HCT116 (cell line): ENCODE measurements around the gene IFT122.

Experiments used
- ATF3 ChIP-seq: IDR thresholded peaks from 2 replicates; pipeline ENCODE4 v1.6.1; 2012
- CTCF ChIP-seq, 3 experiments: fragments of 200-600 bp in 1 of 3; sonication (generic) in 1 of 3; IDR thresholded peaks in 2 of 3; conservative IDR thresholded peaks in 1 of 3; 2 replicates each; pipeline ENCODE4 v1.5.1; 2012 to 2017; ENCODE audit warnings: low read depth in 2 of 3, low read length in 2 of 3, antibody characterized with exemption in 1 of 3, borderline replicate concordance in 1 of 3, control low read depth in 1 of 3, mild to moderate bottlenecking in 1 of 3, mixed read lengths in 1 of 3, mixed run types in 1 of 3, moderate library complexity in 1 of 3; ENCODE audit not compliant: insufficient read depth in 1 of 3
- EZH2 ChIP-seq: fragments of 200-600 bp; sonication (generic); IDR thresholded peaks from 2 replicates; pipeline ENCODE4 v1.6.1; 2017; ENCODE audit warnings: antibody characterized with exemption, mixed run types
- EZH2phosphoT487 ChIP-seq: fragments of 200-600 bp; IDR thresholded peaks from 2 replicates; pipeline ENCODE4 v1.6.1; 2018; ENCODE audit warnings: antibody characterized with exemption, borderline replicate concordance
- FOSL1 ChIP-seq: IDR thresholded peaks from 2 replicates; pipeline ENCODE4 v1.6.1; 2012; ENCODE audit warnings: low read depth
- JUND ChIP-seq: IDR thresholded peaks from 2 replicates; pipeline ENCODE4 v1.6.1; 2012
- POLR2A ChIP-seq: IDR thresholded peaks from 2 replicates; pipeline ENCODE4 v1.7.0; 2011; ENCODE audit warnings: borderline replicate concordance; ENCODE audit not compliant: insufficient read depth, insufficient read length; ENCODE audit errors: extremely low read depth
- POLR2AphosphoS5 ChIP-seq: IDR thresholded peaks from 2 replicates; pipeline ENCODE4 v1.6.1; 2011; ENCODE audit warnings: mild to moderate bottlenecking, low read depth, low read length, moderate library complexity
- RAD21 ChIP-seq: IDR thresholded peaks from 2 replicates; pipeline ENCODE4 v1.6.1; 2012; ENCODE audit warnings: low read depth, mild to moderate bottlenecking
- REST ChIP-seq: IDR thresholded peaks from 2 replicates; pipeline ENCODE4 v1.6.1; 2012; ENCODE audit warnings: low read depth
- SIN3A ChIP-seq: IDR thresholded peaks from 2 replicates; pipeline ENCODE4 v1.6.1; 2012; ENCODE audit warnings: low read depth
- YY1 ChIP-seq: IDR thresholded peaks from 2 replicates; pipeline ENCODE4 v1.6.1; 2011; ENCODE audit warnings: low read length, low read depth, moderate library complexity, mild to moderate bottlenecking; ENCODE audit not compliant: insufficient replicate concordance; ENCODE audit errors: extremely low read depth
- ZNF274 ChIP-seq: fragments of 200-500 bp; sonication (Bioruptor generic); IDR thresholded peaks from 2 replicates; pipeline ENCODE4 v1.6.1; 2014; ENCODE audit warnings: mild to moderate bottlenecking, low read depth, low read length, inconsistent platforms

GRCh38 chr3:129561619-129562248 lies 121.7 kb downstream of the IFT122 start:
- no peak for TF ChIP-seq POLR2AphosphoS5
- TF ChIP-seq CTCF (IDR thresholded peaks at IDR 0.05 in 2 of 3, conservative IDR thresholded peaks at IDR 0.05 in 1 of 3; ENCODE audit: borderline replicate concordance in 1 of 3, insufficient read depth in 1 of 3, low read depth in 2 of 3, low read length in 2 of 3): no peak
- no peak for TF ChIP-seq FOSL1
- TF ChIP-seq REST: no peak
- no peak for TF ChIP-seq SIN3A
- TF ChIP-seq ATF3: no peak
- no peak for TF ChIP-seq ZNF274
- TF ChIP-seq JUND: no peak
- no peak for TF ChIP-seq RAD21
- no peak for TF ChIP-seq YY1
- no peak for TF ChIP-seq EZH2
- no peak for TF ChIP-seq POLR2A
- no peak for TF ChIP-seq EZH2phosphoT487
